ENCODE data around the gene HOOK1. TPM values are rescaled to one million over a fixed set of nuclear protein-coding genes. Genes with fewer than 3 reads are reported as not detected.

Gene HOOK1
- total RNA-seq, 1 experiment from 2014 or later, result 42.0 TPM

- H3K23ac ChIP-seq (ENCODE audit: insufficient read length, low read depth, low read length), result no peak overlapping the region
- no peak overlapping the region; a peak in 1 of 7 replicates for H3K27ac Mint-ChIP-seq
- no peak overlapping the region for H2AFZ ChIP-seq (ENCODE audit: low read length)
- H4K8ac ChIP-seq (replicated peaks; ENCODE audit: insufficient read length, low read depth, low read length), result no peak overlapping the region
- H3K79me1 ChIP-seq (ENCODE audit: insufficient read depth, low read depth, low read length, poor library complexity, severe bottlenecking), result no peaks in the 10 kb centered on the region
- H4K20me1 ChIP-seq (ENCODE audit: control insufficient read depth, insufficient read depth, insufficient read length), result no peaks in the 10 kb centered on the region
- H2BK120ac ChIP-seq (ENCODE audit: low read depth, low read length, poor library complexity, severe bottlenecking), result no peak overlapping the region
- no peak overlapping the region for H3K4ac ChIP-seq (ENCODE audit: low read depth, low read length)
- H3K9ac ChIP-seq (ENCODE audit: extremely low read depth, insufficient read length, low read length), result no peak overlapping the region
- H3K56ac ChIP-seq (ENCODE audit: insufficient read length, low read depth, low read length), result no peak overlapping the region
- H3K4me1 ChIP-seq (ENCODE audit: insufficient read depth, low read length), result no peaks in the 10 kb centered on the region
- H3K23me2 ChIP-seq (ENCODE audit: insufficient read length, low read depth, low read length, poor library complexity, severe bottlenecking), result no peaks in the 10 kb centered on the region
- H3K36me3 Mint-ChIP-seq (ENCODE audit: insufficient read depth in 1 of 3, low read depth in 3 of 3), result no peaks in the 10 kb centered on the region
- TF ChIP-seq CTCF (conservative IDR thresholded peaks at IDR 0.05), result no peak
- H2AK5ac ChIP-seq (ENCODE audit: insufficient read length, low read length), result no peak overlapping the region
- H3K9me3 ChIP-seq (ENCODE audit: control insufficient read depth, low read depth, low read length), result no peaks in the 10 kb centered on the region
- H3K9me3 Mint-ChIP-seq, result no peaks in the 10 kb centered on the region
- no peak overlapping the region for H2BK20ac ChIP-seq (ENCODE audit: low read depth, low read length, poor library complexity, severe bottlenecking)
- H4K91ac ChIP-seq (ENCODE audit: insufficient read length, low read depth, low read length), result no peak overlapping the region
- DNase-seq, result no peak
- H2BK12ac ChIP-seq (ENCODE audit: insufficient read length, low read depth, low read length), result no peak overlapping the region
- H3K27me3 ChIP-seq (ENCODE audit: insufficient read depth, low read length), result no peaks in the 10 kb centered on the region
- no peak overlapping the region for H2BK15ac ChIP-seq (ENCODE audit: low read depth, low read length)
- no peak overlapping the region for H3K4me2 ChIP-seq (ENCODE audit: insufficient read depth, insufficient read length, low read length)
- no peaks in the 10 kb centered on the region for H3K27me3 Mint-ChIP-seq (ENCODE audit: low read depth)
- no peak overlapping the region for H3K14ac ChIP-seq (ENCODE audit: insufficient read depth, low read length)
- peaks cover 0 to 8% of the 10 kb centered on the region in 2 experiments; a peak in 2 of 4 replicates for H3K4me1 Mint-ChIP-seq
- no peak overlapping the region for H3K4me3 Mint-ChIP-seq
- no peak overlapping the region for H3K18ac ChIP-seq (ENCODE audit: insufficient read length, low read depth, low read length)
- H3K79me2 ChIP-seq (ENCODE audit: insufficient read depth, low read length), result no peaks in the 10 kb centered on the region
- H3K27ac ChIP-seq (ENCODE audit: insufficient read length, low read depth, low read length), result no peak overlapping the region
- H2BK5ac ChIP-seq (ENCODE audit: insufficient read length, low read length), result no peak overlapping the region
- H4K5ac ChIP-seq (ENCODE audit: insufficient read length, low read depth, low read length), result no peak overlapping the region
- WGBS (ENCODE audit: extremely low coverage, insufficient read length, low lambda C conversion rate), result no CpG with 5 or more reads among the region's 3 CpGs
- no peak overlapping the region for H3T11ph ChIP-seq (ENCODE audit: low read length)
Measured at GRCh38 chr1:59898927-59899326, 84.2 kb downstream of the HOOK1 start.

All from H9 (cell line).